Activated naive CD4-positive, alpha-beta T cell (primary cell): ENCODE data around the gene SDC1.

ENCODE experiments used
- DNase-seq, 4 experiments: peaks; one replicate each; lab custom pipeline; 2025; lab: John Stamatoyannopoulos, UW

The SDC1 gene

DNA sequence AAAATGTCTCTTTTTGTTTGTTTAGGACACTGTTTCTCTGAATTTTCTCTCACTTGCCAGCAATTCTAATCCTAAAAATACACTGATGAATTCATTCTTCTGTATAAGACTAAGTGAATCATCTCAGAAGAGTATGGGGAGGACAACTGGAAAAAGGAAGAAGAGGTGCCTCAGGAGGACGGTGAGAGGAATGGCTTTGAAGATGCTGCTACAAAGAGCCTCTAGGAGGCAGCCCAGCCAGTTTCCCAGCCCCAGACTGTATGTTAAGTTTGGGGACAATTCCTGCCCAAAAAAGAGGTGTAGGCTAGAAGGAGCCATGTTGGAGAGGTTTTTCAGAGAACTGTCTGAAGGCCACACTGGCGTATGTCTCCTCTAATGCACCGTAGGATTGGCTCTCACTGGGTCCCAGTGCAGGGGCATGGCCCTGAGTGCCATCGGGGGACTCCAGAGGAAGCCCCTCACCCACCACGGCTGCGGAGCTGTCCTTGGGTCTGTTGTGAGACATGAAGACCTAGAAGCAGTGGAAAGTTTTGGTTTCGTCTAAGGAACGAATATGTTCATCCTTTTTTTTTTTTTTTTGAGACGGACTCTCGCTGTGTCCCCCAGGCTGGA, 3.1 kb upstream of the SDC1 start:
- no peak for DNase-seq

DNA sequence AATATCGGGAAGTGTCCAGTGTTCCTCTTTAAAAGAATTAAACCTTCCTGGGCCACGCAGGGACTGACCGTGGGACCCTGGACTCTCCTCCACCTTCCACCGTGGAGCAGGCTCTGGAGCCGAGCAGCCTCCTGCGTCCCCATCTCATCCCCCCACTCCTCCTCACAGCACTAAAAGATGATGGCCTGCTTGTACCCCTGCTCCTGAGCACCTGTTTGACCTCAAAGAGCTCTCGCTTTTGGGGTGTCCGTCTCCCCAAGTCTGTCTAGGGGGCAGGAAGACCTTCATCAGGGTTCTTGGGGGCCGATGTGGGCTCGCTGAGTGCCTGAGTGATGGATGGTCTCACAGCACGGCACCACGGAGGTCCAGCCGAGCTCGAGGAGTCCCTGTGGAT, 1.2 kb upstream of the SDC1 start:
- DNase-seq: no peak

DNA sequence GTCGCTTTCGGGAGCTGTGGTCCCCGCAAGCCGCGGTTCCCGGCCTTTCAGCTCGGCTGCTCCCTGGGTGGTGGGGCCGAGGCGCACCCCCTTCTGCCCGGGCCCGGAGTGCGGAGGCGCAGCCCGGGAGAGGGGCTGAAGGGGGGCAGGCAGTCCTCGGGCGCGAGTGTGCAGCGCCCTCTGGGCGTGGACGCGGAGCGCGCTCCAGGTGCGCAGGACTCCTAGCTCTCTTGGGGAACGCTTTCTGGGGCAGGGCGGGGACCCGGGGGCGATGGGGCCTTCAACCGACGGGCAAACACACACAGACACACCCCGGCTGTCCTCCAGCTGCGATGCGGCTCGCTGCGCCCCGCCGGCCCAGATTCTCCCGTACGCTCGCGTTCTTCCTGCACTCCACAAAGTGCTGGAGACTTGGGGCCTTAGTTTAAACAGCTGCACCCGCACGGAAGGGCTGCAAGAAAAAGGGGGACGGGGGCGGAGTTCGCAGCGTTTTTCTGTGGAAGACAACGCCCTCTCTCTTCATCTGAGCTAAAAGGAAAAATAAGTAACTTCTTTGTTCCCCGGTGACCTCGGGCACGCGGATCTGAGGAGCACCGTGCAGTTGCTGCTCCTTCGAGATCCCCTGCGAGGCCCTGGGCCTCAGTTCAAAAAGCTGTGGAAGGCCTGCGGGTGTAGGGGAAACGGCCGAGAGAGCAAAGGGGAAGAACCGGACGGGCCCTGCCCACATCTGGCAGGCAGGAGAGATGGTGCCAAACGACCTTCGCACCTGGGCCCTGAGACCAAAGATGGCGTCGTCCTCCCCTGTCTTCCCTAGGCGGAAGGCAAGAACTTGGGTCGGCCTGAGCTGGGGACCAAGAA, 593 bp upstream of the SDC1 start:
- DNase-seq: no peak

DNA sequence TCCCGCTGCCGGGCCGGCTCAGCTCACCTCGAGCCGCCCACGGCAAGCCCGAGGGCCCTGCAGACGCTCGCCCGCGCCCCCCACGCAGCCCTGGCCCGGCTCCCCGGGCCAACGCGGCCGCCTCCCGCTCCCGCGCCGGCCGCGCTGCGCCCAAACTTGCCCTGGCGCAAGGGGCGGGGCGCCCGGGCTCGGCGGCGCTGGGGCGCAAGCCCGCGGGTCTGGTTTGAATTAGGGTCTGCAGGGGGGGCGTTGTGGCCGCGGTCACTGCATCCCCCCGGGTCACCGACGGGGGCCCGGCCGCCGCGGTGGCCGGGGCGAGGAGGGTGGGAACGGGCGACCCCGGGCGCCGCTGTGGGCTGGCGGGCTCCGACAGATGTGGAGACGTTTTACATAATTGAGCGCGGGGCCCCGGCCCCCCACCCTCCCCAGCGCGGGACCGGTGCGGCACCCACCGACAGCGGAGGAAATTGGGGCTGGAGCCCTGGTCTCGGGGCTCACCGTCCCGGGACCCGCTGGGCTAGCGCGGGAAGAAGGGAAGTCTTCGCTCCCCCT, 690 bp downstream of the SDC1 start:
- no peak for DNase-seq

DNA sequence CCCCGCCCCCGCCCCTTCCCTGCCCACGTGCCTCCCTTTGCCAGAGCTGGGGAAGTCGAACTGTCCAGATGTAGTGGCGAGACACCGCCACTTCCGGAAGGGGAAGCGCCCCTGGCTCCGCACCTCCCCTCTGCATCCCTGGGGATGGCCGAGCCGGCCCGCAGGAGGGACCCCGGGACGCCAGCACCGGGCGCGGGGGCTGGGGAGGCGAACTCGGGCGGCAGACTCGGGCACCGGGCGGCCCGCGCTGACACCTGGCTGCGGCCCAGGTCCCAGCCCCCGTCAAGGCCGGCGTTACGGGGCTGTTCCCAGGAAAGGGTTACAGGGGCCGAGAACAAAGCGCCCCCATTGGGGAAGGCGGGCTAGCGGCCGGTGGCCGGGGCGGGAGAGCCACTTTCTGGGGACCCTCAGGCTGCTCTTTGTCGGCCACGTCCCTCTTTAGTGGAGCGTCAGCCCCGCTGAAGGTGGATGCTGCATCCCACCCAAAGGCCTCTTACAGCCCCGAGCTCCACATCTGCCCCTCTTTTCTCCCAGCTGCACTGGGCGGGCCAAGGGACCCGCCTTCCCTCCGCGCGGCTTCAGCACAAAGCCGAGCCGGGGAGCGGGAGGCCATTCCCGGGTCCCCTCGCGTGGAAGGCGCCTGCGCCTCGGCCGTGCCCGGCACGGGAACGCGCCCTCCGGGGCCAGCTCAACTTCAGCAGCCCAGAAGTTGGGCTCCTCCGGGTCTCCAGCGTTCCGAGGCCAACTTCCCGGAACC, 1.3 kb downstream of the SDC1 start:
- no peak for DNase-seq

DNA sequence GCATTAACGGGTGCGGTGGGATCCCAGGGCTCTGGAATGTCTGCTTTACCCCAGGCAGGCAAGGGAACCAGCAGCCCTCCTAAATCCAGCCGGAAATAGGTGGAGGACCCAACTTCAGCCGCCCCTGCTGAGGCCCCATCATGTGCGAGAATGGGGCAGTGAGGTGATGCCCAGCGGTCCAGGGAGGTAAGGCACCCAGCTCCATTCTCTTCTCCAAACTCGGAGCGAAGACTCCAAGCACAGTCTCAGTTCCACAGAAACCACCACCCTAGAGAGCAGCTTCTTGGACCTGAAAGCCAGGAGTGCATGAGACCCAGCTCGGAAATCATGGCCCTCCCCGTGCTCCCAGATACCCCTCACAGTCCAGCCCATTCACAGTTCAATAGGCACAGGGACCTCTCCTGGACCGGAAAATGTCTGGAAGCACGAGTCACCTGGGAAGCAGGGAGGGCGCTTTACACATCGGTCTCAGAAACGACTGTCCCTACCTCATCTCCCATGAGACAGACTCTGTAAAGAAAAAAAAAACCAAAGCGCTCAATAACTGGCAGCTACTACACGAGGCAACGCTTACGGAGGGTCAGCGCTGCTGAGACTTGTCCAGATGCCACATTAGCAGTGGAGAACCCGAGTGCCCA, 2.0 kb downstream of the SDC1 start:
- DNase-seq: no peak

DNA sequence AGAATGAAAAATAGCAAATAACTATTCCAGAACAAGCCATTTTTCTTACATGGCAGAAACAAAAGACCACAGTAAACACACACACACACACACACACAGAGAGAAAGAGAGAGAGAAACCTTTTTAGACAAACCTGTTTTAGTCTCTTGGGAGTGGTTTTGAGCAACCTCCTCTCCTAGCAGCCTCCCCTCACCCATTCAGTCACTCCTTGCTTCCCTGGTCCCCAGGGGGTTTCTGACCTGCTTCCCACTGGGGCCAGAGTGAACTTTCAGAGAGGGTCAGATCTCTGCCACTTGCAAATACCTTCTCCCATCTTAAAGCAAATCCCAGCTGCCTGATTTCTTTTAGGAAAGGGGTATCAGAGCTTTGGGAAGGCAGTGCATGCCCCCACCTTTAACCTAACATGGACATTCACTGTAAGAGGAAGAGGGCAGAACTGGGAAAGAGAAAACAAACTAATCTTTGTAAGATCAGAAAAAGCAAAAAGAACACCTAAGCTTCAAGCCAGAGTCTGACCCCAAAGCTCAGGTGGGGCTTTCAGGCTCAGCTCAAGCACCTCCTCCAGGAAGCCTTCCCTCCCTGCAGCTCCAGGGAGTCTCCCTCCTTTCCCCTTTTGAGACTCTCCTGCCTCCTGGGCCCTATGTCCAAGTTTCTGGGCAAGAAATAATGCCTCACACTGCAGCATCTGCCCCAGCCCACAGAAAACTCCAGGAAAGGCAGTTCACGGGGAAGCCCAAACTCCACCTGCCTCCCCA, 2.7 kb downstream of the SDC1 start:
- no peak for DNase-seq

DNA sequence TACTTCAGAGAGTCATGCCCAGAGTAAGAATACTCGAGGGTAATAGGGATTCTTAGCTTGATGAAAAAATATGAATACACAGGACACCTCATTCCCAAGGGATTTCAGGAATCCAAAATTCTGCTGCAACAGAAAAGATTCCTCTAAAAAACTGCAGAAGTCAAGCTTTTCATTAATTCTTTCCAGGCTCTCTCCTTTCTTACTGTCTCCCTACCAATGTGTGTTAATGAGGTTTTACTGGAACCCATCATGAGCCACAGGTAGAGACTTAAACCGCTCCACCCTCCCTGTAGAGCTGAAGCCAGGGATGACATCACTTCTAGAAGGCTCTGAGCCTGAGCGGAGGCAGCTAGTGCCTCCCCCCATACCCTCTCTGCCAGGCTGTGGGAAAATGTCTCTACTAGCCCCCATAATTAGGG, 3.4 kb downstream of the SDC1 start:
- no peak for DNase-seq

DNA sequence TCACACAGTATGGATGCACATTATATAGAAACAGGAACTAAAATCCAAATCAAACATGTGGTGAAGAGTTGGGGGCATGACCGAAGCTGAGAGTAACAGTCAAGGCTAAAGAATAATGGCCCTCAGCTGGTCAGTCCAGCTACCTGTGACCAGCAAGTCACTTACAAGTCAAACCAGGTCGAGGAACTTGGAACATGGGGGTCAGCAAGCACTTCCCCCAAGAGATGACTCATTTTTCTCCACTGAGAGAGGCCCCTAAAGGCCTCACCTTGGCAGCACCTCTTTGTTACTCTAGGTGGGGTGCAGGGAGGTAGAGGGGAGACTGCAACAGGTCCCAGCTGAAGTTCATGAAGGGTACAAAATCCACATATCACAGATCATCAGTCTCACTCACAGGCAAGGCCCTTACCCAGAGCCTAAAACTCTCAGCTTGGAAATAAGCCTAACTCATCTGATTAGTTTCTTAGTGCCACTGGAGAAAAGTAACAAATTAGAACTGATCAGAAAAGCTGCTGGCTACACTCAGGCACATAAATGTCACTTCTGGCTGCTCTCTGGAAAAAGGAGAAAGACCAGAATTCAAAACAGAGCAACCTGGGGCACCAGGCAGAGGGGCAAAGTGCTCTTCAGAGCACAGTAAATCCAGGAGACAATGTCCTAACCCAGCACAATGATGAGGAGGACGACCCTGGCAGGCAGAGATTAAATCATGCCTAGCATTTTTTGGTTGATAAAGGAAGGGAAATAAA, 4.0 kb downstream of the SDC1 start:
- DNase-seq: no peak

DNA sequence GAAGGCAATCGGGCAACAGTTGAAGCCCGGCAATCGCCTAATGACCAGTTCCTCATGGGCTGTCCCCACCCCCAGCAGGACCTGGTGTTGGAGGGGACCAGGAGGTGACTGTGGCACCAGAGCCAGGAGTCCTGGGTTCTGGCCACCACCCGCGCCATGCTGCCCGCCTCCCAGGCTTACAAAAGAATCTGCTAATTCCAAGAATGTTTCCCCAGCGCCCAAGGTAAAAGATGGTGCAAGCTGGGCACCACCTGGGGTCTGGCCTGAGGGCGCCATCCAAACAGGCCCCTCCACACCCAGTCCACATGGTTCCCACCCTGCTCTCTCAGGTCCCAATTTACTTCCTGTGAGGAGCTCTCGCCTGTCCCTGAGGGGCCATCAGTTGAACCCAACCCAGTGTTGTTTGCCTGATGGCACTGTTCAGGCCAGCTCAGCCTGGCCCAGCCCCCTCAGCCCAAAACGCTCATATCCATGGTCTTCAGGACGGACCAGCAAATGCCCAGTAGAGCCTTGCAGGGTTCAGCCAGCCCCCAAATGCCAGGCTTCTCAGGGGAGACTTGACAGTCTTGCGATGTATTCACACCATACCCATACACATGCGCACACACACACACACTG, 5.1 kb downstream of the SDC1 start:
- DNase-seq: no peak

DNA sequence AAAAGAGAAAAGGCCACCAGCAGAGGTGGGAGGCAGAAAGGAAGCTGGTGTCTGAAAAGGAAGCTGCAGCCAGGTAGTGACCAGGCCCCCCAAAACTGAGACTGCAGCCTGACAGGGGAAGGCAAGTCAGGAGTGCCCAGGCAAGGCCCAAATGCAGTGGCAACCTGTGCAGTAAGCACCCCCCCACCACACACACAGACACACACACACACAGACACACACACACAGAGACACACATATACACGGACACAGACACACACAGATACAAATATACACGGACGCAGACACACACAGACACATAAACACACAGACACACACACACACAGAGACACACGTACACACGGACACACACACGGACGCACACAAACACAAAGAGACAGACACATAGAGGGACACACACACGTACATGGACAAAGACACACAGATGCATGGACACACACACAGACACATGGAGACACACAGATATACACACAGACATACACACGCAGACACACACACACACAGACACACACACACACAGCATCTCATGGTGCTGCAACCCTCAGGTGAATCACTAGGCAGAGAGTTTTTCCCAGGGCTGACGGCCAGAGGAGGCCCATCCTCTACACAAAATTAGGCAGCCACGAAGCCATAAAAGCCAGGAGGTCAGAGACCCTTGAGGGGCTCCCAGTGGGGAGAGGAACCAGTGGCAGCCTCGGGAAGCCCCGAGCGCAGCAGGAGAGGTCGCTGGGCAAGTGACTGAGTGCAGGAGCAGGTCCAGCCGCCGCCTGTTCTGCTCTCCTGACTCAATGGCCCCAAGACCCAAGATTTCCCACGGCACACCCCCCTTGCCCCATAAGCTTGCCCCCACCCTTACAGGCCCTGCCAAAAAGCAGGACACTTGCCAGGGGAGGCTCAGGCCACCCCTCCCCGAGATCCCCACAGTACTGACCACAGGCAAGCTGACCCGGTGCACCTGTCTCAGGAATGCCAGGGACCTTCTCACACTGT, 6.3 kb downstream of the SDC1 start:
- no peak for DNase-seq

DNA sequence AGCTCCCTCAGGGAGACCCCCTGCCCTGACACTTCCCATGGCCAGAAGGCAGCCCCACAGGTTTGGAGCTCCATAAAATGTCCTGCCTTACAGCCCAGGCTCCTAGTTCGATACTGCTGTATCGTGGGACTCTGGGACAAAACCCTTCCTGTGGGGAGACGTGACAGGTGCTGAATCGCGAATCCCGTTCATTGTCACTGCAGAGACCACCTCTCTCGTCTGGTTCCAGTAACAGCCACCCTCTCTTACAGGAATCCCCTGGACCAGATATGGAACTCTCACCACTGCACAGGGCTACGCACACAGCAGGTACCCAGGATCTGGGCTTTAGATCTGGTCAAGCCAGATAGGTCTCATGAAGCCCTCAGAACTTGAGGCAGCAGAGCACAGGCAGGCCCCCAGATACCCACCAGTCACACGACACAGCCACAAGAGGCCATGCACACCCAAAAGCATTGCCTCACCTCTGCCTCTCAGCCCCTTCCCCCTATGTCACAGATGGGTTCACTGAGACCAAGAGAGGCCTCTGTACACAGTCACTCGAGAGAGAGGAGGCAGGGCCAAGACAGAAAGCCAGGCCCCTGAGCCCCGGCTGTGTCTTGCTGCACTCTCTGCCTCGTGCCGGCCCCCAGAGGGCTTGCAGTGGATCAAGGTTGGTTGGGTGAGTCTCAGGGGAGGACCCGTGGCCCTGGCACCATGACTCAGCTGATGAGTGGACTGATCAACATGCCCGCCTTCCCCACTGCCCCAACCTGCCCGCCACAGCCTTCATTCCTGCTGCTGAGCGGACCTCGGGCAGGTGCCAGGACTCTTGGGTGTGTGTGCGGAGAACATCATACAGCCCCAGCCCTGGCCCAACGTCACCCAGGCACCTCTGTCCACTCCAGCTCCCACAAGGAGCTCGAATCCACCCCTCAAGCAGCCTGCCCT, 7.6 kb downstream of the SDC1 start:
- DNase-seq: no peak

DNA sequence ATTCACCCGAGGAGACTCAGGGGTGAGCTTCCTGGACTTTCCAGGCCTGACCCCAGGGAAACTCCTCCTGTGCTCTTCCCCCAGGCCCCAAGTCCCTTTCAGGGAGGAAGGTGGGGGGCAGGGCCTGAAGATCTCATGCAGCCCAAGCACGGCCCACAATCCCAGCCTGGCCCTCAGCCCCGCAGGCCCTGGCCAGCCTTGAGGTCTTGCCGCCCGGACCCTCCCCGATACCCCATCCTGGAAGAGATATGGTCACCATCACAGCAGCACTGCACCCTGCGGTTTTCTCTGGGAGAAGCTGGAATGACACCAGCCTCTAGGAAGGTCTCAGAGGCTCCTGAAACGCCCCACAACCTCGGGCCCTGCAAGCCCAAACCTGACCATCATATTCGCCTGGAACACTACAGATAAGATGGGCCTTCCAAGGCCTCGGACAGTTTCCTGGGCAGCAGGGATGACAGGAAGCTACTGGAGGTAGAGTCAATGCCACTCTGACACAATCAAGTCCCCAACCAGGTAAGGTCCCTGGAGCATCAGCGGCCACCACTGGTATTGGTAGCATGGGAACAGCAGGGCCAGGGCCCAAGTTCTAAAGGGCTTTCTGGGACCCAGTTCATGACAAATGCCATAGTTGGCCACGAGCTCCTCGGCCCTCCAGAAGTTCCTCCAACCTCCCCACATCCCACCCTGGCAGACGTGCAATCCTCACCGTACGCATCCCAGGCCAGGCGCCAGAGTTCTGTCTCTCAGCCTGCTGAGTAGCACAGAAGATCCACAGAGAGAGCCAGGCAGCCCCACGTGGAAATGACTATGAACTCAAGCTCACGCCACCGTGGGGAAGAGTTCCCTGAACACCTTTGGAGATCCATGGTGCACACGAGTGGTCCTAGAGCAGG, 8.6 kb downstream of the SDC1 start:
- DNase-seq: no peak

DNA sequence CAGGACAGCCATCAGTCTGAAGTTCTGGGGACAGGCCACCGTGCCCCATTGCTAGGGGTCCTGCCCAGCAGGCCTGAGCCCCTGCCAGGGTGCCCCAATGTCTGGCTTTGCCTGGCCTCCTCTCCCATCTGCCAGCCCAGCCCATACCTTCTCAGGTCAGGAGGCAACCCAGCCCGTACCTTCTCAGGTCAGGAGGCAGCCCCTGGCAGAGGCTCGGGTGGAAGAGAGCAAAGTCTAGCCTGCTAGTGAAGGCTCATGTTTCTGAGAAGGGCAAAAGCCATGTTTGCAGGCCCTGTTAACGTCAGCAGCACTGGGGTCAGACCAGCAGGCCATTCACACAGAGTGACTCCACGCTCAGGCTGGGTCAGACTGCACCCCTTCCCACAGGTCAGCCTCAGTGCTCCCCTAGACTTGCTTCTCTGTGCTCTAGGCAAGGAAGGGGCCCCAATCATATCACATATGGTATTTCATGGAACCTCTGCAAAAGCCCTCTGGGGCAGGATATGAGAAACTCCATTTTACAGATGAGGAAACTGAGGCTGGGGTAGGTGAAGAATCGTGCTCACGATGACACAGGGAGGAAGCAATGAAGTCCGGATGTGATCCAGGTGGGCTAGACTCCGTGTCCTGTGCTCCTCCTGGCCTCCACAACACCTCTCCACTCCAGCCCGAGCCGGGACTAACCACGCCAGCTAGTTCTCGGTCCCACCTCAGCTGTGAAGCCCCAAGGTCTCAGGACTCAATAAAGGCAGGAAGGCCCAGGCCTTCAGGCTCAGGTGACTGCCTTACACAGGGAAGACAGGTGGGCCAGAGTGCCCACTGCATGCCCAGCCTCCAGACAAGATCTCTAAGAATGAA, 9.5 kb downstream of the SDC1 start:
- no peak for DNase-seq

DNA sequence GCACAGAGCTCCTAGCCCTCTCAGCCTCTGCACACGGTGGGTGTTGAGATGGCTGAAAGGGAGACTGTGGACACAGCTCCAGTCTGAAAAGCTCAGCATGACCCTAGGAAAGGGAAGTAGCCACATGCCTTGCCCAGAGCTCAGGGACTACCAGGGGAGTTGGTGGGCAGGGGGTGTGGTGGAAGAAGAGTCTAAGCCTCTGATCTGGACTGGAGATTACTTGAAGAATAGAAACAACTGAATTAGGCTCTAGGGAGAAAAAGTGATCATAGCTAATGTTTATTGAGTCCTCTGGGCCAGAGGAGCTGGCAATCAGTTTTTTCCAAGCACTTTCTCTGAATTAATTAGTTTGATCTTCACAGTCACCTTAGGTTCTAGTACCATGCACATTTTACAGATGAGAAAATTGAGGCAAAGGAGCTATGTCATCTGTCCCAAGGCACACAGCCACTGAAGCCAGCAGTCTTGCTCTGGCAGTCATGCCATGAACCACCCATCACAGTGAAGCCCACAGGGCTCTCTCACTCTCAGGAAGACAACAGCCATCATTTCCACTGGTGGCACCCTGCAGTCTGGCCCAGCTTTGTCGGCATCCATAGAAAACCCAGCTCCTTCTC, 10.3 kb downstream of the SDC1 start:
- no peak for DNase-seq
